ENCODE results near the gene CES3.

The CES3 gene

DNA sequence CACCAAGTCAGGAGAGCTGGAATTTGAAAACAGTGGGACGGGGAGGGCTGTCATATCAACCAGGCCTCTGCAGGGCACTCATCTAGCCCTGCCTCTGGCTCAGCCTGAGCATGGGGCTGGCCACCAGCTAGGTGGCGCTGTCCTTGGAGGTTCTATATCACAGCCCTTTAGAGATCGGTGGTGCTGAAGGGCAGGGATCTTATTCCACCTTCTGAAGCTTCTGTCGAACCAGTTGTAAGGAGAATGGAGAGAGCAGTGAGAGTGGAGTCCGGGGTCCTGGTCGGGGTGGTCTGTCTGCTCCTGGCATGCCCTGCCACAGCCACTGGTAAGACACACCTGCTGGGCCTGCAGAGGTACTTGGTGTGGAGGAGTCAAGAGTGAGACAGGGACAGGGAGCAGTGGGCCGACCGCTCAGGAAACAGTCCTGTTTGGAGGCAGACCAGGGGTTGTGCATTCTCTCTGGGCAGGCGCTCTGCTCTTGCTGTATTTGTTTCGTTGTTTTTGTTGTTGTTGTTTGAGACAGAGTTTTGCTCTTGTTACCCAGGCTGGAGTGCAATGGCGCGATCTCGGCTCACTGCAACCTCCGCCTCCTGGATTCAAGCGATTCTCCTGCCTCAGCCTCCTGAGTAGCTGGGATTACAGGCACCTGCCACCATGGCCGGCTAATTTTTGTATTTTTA is at the start of gene CES3 (continued):
- TF ChIP-seq, protein P1, sequence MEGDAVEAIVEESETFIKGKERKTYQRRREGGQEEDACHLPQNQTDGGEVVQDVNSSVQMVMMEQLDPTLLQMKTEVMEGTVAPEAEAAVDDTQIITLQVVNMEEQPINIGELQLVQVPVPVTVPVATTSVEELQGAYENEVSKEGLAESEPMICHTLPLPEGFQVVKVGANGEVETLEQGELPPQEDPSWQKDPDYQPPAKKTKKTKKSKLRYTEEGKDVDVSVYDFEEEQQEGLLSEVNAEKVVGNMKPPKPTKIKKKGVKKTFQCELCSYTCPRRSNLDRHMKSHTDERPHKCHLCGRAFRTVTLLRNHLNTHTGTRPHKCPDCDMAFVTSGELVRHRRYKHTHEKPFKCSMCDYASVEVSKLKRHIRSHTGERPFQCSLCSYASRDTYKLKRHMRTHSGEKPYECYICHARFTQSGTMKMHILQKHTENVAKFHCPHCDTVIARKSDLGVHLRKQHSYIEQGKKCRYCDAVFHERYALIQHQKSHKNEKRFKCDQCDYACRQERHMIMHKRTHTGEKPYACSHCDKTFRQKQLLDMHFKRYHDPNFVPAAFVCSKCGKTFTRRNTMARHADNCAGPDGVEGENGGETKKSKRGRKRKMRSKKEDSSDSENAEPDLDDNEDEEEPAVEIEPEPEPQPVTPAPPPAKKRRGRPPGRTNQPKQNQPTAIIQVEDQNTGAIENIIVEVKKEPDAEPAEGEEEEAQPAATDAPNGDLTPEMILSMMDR (tag by site-specific recombination; IDR thresholded peaks at IDR 0.05) = peak; percentile 95
- TF ChIP-seq ZNF660 (tag by site-specific recombination; IDR thresholded peaks at IDR 0.05) (peak; percentile 76), KLF1 (tag by site-specific recombination; IDR thresholded peaks at IDR 0.05) (peak; percentile 7; the same call in 1 of the 2 replicates), ZNF555 (tag by site-specific recombination; conservative IDR thresholded peaks at IDR 0.05) (no peak), ZNF600 (tag by site-specific recombination; IDR thresholded peaks at IDR 0.05) (peak; percentile 74), GFI1B (tag by site-specific recombination; IDR thresholded peaks at IDR 0.05) (no peak), ZNF157 (tag by site-specific recombination; IDR thresholded peaks at IDR 0.05) (no peak), ZNF777 (tag by site-specific recombination; IDR thresholded peaks at IDR 0.05; ENCODE audit: borderline replicate concordance) (no peak), ZFP37 (tag by site-specific recombination; IDR thresholded peaks at IDR 0.05) (0 out of 2 replicates have a peak, but pooled peaks have one; percentile 26), ZBTB7A (tag by site-specific recombination; IDR thresholded peaks at IDR 0.05; ENCODE audit: low read depth) (no peak)
- TF ChIP-seq, protein P2, sequence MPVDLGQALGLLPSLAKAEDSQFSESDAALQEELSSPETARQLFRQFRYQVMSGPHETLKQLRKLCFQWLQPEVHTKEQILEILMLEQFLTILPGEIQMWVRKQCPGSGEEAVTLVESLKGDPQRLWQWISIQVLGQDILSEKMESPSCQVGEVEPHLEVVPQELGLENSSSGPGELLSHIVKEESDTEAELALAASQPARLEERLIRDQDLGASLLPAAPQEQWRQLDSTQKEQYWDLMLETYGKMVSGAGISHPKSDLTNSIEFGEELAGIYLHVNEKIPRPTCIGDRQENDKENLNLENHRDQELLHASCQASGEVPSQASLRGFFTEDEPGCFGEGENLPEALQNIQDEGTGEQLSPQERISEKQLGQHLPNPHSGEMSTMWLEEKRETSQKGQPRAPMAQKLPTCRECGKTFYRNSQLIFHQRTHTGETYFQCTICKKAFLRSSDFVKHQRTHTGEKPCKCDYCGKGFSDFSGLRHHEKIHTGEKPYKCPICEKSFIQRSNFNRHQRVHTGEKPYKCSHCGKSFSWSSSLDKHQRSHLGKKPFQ (tag by site-specific recombination; IDR thresholded peaks at IDR 0.05) = no peak

DNA sequence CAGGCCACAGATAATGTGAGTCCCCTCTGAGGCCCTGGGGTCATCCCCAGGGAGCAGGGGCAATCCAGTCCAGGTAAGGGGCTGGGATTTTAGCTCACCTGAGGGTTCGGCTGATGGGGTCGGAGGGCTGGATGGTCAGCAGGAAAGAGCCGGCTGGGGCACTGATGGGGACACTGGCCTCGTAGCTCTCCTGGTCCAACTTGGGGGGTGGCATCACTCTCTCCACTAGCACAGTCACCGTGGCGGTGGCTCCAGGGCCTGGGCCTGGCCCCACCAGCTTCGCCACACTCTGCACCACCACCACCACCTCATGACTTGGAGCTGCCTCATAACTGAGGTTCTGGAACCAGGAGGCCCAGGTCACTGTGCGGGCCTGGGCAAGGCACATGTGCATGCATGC is 49.3 kb upstream of the CES3 start:
- Histone ChIP-seq H3K4me1 (ENCODE audit: control insufficient read depth, insufficient read depth, low read length) (no peaks in the 10 kb centered on the region), H3K9me3 (ENCODE audit: control insufficient read depth, insufficient read depth, low read depth, low read length) (no peaks in the 10 kb centered on the region), H3K4me3 (ENCODE audit: low read depth, low read length) (no peak overlapping the region), H3K36me3 (ENCODE audit: control insufficient read depth in 2 of 2, insufficient read depth in 1 of 2, low read length in 2 of 2) (no peaks in the 10 kb centered on the region), H3K27ac (ENCODE audit: extremely low read depth, low read depth, low read length) (no peak overlapping the region)
- ChIA-PET POLR2A (no interaction called here), CTCF (interaction anchor here (0.8 to 1.1 kb wide), 3 partner anchors 16 to 19 kb away, joined by 3 to 4 read pairs (median 3); no protein-coding TSS in a partner anchor)
- TF ChIP-seq ZNF830 (tag by site-specific recombination; IDR thresholded peaks at IDR 0.05; ENCODE audit: low read depth) (no peak), GLIS2 (tag by site-specific recombination; IDR thresholded peaks at IDR 0.05) (no peak), ZSCAN16 (tag by site-specific recombination; IDR thresholded peaks at IDR 0.05) (no peak), KLF8 (tag by site-specific recombination; IDR thresholded peaks at IDR 0.05) (no peak), ZNF112 (tag by site-specific recombination; IDR thresholded peaks at IDR 0.05) (no peak), ZNF157 (tag by site-specific recombination; IDR thresholded peaks at IDR 0.05) (no peak), ZNF600 (tag by site-specific recombination; IDR thresholded peaks at IDR 0.05) (no peak), ZNF596 (tag by site-specific recombination; IDR thresholded peaks at IDR 0.05) (no peak), ZNF416 (tag by site-specific recombination; IDR thresholded peaks at IDR 0.05) (no peak), ZNF610 (tag by site-specific recombination; IDR thresholded peaks at IDR 0.05; ENCODE audit: borderline replicate concordance) (no peak), ZNF701 (tag by site-specific recombination; IDR thresholded peaks at IDR 0.05) (no peak)
- TF ChIP-seq, protein P3, sequence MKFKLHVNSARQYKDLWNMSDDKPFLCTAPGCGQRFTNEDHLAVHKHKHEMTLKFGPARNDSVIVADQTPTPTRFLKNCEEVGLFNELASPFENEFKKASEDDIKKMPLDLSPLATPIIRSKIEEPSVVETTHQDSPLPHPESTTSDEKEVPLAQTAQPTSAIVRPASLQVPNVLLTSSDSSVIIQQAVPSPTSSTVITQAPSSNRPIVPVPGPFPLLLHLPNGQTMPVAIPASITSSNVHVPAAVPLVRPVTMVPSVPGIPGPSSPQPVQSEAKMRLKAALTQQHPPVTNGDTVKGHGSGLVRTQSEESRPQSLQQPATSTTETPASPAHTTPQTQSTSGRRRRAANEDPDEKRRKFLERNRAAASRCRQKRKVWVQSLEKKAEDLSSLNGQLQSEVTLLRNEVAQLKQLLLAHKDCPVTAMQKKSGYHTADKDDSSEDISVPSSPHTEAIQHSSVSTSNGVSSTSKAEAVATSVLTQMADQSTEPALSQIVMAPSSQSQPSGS (tag by site-specific recombination; IDR thresholded peaks at IDR 0.05; ENCODE audit: low read depth) = no peak
- TF ChIP-seq, protein P4, sequence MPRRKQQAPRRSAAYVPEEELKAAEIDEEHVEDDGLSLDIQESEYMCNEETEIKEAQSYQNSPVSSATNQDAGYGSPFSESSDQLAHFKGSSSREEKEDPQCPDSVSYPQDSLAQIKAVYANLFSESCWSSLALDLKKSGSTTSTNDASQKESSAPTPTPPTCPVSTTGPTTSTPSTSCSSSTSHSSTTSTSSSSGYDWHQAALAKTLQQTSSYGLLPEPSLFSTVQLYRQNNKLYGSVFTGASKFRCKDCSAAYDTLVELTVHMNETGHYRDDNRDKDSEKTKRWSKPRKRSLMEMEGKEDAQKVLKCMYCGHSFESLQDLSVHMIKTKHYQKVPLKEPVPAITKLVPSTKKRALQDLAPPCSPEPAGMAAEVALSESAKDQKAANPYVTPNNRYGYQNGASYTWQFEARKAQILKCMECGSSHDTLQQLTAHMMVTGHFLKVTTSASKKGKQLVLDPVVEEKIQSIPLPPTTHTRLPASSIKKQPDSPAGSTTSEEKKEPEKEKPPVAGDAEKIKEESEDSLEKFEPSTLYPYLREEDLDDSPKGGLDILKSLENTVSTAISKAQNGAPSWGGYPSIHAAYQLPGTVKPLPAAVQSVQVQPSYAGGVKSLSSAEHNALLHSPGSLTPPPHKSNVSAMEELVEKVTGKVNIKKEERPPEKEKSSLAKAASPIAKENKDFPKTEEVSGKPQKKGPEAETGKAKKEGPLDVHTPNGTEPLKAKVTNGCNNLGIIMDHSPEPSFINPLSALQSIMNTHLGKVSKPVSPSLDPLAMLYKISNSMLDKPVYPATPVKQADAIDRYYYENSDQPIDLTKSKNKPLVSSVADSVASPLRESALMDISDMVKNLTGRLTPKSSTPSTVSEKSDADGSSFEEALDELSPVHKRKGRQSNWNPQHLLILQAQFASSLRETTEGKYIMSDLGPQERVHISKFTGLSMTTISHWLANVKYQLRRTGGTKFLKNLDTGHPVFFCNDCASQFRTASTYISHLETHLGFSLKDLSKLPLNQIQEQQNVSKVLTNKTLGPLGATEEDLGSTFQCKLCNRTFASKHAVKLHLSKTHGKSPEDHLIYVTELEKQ (tag by site-specific recombination; IDR thresholded peaks at IDR 0.05; ENCODE audit: borderline replicate concordance) = no peak
- TF ChIP-seq, protein P5, sequence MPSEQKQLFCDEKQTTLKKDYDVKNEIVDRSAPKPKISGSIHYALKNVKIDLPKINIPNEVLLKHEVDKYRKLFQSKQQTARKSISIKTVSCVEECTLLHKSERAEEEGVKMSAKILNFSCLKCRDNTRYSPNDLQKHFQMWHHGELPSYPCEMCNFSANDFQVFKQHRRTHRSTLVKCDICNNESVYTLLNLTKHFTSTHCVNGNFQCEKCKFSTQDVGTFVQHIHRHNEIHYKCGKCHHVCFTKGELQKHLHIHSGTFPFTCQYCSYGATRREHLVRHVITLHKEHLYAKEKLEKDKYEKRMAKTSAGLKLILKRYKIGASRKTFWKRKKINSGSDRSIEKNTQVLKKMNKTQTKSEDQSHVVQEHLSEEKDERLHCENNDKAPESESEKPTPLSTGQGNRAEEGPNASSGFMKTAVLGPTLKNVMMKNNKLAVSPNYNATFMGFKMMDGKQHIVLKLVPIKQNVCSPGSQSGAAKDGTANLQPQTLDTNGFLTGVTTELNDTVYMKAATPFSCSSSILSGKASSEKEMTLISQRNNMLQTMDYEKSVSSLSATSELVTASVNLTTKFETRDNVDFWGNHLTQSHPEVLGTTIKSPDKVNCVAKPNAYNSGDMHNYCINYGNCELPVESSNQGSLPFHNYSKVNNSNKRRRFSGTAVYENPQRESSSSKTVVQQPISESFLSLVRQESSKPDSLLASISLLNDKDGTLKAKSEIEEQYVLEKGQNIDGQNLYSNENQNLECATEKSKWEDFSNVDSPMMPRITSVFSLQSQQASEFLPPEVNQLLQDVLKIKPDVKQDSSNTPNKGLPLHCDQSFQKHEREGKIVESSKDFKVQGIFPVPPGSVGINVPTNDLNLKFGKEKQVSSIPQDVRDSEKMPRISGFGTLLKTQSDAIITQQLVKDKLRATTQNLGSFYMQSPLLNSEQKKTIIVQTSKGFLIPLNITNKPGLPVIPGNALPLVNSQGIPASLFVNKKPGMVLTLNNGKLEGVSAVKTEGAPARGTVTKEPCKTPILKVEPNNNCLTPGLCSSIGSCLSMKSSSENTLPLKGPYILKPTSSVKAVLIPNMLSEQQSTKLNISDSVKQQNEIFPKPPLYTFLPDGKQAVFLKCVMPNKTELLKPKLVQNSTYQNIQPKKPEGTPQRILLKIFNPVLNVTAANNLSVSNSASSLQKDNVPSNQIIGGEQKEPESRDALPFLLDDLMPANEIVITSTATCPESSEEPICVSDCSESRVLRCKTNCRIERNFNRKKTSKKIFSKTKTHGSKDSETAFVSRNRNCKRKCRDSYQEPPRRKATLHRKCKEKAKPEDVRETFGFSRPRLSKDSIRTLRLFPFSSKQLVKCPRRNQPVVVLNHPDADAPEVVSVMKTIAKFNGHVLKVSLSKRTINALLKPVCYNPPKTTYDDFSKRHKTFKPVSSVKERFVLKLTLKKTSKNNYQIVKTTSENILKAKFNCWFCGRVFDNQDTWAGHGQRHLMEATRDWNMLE (tag by site-specific recombination; conservative IDR thresholded peaks at IDR 0.05; ENCODE audit: low read depth) = no peak

Measured in HEK293 (cell line).